Fibroblast of villous mesenchyme (primary cell): ENCODE data around the gene PAIP2. TPM values are rescaled to one million over a fixed set of nuclear protein-coding genes. Genes with fewer than 3 reads are reported as not detected.

Experiments
- DNase-seq: peaks from one replicate; pipeline ENCODE4 v3.0.0-alpha.2; 2010; ENCODE audit warnings: low read depth
- H3K4me3 ChIP-seq: 2 replicates; pipeline ENCODE4 v1.5.1; 2011; ENCODE audit warnings: low read depth, mild to moderate bottlenecking, low read length
- CTCF ChIP-seq: IDR thresholded peaks from 2 replicates; pipeline ENCODE4 v1.5.1; 2012; ENCODE audit warnings: low read depth, mild to moderate bottlenecking, low read length; ENCODE audit not compliant: insufficient read depth
- total RNA-seq: library from RNA; depleted of rRNA; stranded (reverse); fragments of >200 nt; gene quantifications from 2 replicates; pipeline ENCODE4 v1.2.3, GENCODE V29; 2012

PAIP2 gene
- total RNA-seq, result 35.1 and 56.1 TPM in 2 replicates

GRCh38 chr5:139341689-139342422 lies at the start of gene PAIP2:
Gene PAIP2 (plus strand): TSS chr5:139341854. CDS start chr5:139363785, 21,931 bp downstream.
- TF ChIP-seq CTCF, result peak; percentile 60
- DNase-seq, result peak; percentile 98
- peak within 1 kb of the TSS; percentile 99 for H3K4me3 ChIP-seq

GRCh38 chr5:139293202-139293506 lies 48.5 kb upstream of the PAIP2 start:
- no peak for TF ChIP-seq CTCF
- peak overlapping the region; percentile 97 for H3K4me3 ChIP-seq
- DNase-seq, result no peak

- TF ChIP-seq CTCF, result no peak
- peak within 1 kb of the TSS; percentile 97 for H3K4me3 ChIP-seq
- DNase-seq, result peak; percentile 97
Measured at GRCh38 chr5:139293507-139294373, 47.9 kb upstream of the PAIP2 start, which contains the start of gene MATR3. Gene MATR3 (plus strand): TSS chr5:139293740. CDS start chr5:139307416, 13,676 bp downstream.

GRCh38 chr5:139294374-139295165 lies 47.1 kb upstream of the PAIP2 start:
- H3K4me3 ChIP-seq, result peak overlapping the region; percentile 97
- peak; percentile 88 for DNase-seq

GRCh38 chr5:139295346-139296057 lies 46.2 kb upstream of the PAIP2 start:
- H3K4me3 ChIP-seq, result peak overlapping the region; percentile 97
- TF ChIP-seq CTCF, result no peak
- DNase-seq, result no peak

More at GRCh38 chr5:139294374-139295165, 47.1 kb upstream of the PAIP2 start:
- TF ChIP-seq CTCF, result peak; percentile 38

GRCh38 chr5:139296198-139296597 lies 45.5 kb upstream of the PAIP2 start:
- peak overlapping the region; percentile 97 for H3K4me3 ChIP-seq
- no peak for TF ChIP-seq CTCF
- no peak for DNase-seq
